ENCODE measurements around the gene NEDD1.

Gene NEDD1

DNA sequence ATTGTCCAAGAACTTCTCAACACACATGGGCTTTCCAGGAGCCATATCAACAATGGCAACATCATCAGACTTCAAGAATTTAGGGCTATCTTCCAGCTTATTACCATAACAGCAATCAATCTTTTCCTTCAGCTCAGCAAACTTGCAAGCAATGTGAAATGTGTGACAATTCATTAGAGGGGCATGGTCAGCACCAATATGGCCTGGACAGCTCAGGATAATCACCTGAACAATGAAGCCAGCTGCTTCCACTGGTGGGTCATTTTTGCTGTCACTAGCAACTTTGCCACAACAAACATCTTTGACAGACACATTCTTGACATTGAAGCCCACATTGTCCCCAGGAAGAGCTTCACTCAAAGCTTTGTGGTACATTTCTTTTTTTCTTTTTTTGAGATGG, 5.9 kb upstream of the NEDD1 start:
- DNase-seq (ENCODE audit: low read depth), result no peak

DNA sequence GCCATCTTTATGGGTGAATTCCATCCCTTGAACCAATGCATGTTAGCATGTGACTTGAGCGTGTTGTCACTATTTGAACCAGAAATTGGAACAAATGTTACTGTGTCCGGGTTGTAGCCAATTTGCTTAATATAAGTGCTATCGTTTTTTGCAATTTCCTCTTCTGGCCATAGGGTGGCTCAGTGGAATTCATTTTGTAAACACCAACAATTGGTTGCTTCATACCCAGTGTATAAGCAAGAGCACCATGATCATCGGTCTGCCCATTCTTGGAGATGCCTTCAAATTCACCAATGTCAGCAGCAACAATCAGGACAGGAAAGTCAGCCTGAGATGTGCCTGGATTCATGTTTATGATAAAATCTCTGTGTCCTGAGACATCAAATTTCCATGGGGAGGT, 5.0 kb upstream of the NEDD1 start:
- DNase-seq (ENCODE audit: low read depth), result no peak

DNA sequence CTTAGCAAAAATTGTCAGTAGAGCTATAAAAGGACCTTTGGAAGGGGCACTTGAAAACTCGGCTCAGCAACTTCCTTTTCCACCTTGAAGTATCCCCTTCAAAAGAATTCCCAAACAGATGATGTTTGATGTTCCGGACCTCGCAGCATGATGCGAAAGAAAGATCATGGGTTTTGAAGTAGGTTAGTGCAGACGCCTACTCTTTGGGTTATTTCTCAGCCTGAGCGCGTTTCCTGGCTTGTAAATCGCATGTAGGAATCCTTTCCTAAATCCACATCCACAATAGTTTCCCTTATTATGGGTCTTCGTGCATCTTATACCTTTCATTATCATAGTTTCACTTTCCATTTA, 584 bp upstream of the NEDD1 start:
- DNase-seq (ENCODE audit: low read depth), result no peak

DNA sequence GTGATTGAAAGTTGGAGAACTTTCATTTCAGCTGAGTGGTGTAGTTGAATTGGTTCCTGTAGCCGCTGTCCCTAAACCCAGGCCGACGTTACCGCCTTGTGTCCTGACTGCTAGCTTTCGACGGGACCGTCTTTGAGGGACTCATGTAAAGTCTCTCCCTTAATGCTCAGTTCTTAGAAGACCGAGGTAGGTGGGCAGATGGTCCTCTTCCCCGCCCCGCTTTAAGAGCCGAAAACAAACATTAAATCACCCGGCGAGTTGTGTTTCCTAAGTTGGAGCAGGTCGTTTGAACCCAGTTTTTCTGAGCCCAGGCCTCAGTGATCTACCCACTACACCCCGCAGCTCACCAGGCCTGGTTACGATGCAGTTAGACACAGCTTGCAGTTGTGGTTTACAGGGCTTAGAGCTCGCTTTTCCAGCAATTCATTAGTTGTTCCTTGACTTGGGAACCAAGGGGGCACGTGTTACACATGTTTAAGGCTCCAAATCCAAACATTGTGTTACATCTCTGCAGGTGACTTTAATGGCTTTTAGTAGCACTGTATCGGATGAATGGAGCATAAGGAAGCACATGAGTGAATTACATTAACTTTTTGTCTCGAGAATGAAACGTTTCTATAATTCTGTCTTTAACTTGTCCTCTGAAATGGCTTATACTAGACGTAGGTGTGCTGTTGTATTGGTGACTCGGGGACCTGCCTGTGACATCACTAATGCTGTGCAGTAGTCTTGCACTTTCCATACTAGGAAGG, 790 bp downstream of the NEDD1 start:
- DNase-seq (ENCODE audit: low read depth), result no peak

DNA sequence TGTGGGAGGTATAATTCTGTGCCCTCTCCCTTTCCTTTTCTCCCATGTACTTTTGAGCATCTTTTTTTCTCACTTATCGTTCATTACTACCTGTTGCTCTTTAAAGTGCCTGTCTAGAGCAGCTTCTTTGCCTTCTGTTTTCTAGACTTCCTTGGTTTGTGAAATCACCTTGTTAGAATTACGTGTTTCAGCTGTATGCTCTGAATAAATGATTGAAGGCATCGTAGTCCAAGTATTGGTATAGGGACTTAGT, 1.3 kb downstream of the NEDD1 start:
- DNase-seq (ENCODE audit: low read depth), result no peak

DNA sequence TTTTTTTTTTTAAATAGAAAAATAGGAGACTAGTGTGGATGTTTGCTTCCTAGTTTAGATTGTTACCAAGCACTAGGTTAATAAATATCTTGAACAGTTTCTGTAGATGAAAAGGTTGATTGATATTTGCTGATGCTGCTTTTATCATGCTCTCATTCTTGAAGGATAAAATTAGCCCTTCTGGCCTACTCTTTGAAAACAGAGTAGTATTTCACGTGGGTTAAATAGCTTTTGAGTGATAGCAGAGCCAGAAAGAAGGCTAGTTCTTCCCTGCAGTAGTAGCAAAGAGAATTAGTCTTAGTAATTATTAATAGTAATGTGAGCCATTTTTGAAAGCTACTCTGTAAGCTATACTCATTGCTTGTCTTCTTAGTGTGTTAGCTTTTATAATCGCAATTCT, 5.2 kb downstream of the NEDD1 start:
- no peak for DNase-seq (ENCODE audit: low read depth)

DNA sequence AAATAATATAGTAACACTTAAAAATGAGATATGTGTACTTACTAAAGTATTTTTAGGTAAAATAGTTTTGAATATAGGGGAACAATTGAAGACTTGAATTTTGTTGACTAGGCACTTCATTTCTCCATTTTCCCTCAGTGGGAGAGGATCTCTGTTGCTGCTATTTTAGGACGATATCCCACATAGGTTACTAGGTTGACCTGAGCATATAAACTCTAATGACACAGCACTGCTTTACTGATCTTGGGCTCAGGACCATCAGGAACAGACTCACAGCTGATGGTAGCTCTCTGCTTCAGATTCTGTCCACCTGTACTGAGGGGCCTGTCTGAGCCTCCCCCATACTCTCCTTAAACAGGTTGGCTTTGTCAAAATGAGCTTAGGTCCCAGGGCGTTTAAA, 5.9 kb downstream of the NEDD1 start:
- no peak for DNase-seq (ENCODE audit: low read depth)

DNA sequence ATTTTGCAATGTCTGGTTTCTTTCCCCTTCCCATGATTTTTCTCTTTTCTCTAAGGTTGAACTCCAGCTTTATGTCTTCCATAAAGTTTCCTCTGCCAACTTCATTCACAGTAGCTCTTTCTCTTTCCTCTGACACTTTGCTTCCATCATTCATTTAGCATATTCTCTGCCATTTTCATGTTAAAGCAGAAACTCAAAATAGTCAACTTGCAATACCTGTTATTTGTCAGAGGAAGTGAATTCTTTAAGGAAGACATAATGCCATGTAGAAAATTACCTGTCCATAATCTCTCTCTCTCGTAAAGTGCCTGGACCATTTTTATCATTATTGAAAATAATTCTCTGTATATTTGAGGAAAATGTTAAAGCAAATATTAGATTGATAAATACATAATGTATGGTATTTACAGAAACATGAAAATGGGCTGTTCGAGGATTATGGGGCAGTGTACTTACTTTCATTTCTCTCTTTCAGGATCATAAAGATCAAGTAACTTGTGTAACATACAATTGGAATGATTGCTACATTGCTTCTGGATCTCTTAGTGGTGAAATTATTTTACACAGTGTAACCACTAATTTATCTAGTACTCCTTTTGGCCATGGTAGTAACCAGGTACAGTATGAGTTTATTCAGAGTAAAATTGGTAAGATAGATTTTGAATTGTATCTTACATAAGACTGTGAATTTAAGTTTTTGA, 12.6 kb downstream of the NEDD1 start:
- no peak for DNase-seq (ENCODE audit: low read depth)

DNA sequence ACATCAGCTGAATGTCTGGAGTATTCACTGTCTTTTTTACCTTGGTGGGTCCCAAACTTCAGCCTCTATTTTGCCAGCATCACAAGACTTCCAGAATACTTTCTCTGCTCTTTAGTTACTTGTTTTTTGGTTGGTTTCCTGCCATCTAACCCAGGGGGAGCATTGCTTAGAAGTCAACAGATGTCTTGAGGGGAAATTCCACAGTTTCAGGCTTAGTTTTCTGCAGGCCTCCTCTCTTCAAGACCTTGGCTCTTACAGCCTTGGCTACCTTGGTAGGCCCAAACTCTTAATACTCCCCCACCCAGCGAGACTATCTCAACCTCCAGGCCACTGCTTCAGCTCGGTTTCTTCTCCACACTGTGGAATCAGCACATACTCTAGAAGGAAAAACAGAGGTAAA, 41.7 kb downstream of the NEDD1 start:
- DNase-seq (ENCODE audit: low read depth), result no peak

DNA sequence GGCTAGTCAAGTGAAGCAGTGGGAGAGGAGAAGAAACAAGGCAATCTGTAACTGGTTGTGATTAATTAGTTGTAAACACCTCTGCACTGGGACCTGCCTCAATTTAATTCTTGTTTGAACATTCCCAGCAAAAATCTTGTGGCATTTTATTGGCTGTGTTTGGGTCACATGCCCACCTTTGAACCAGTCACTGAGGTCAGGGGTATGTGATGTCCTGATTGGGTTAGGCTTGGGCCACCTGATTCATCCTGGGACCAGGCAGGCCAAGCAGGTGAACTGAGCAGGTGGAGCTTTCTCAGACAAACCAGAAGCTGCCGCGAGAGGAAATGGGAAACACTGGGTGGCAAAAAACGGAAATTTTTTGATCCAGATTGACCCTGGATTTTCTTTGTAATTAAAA, 72.5 kb downstream of the NEDD1 start:
- no peak for DNase-seq (ENCODE audit: low read depth)

DNA sequence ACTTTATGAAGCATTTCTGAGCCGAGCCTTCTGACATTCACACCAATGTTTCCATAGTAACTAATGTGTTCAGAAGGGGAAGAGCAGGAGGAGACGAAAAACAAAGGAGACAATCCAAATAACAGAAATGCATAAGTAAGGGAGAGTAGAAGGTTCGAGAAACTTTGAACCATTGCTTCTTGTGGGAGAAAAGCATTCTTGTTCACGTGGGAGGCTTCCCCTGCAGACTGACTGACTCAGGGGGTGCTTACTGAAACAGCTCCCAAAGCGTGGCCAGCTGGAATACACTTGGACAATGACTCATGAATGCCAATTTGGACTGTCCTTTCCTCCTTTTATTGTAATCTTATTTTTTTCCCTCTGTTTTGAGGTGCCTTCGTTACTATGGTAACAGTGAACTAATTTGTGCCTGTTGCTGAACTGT, 73.9 kb downstream of the NEDD1 start:
- no peak for DNase-seq (ENCODE audit: low read depth)

DNA sequence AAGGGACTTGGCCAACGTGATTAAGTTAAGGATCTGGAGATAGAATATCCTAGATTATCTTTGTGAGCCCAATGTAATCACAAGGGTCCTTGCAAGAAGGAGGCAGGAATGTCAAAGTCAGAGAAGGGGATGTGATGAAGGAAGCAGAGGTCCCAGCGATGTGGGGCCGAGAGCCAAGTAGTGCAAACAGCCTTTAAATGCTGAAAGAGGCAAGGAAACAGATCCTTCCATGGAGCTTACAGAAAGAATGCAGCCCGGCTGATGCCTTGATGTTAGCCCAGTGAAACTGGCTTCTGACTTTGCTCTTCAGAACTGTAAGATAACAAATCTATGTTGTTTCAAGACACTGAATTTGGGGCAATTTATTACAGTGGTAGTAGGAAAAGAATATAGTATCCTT, 74.9 kb downstream of the NEDD1 start:
- DNase-seq (ENCODE audit: low read depth), result no peak

DNA sequence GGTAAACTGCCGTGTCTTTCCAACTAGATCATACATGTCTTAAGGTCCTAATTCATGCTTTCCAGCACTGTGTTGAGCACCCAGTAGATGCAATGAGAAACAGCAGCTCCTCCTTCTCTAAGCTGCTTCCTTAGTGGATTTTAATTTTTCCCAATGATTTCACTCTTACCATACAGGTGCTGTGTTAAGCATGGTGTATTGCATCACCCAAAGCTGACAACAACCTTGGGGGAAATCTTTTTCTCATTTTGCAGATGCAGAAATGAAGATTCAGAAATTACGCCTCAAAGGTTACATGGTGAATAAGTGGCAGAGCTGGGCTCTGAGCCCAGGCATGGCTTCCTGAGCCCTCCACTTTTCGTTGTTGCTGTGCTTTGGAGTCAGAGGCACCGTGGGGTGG, 75.6 kb downstream of the NEDD1 start:
- DNase-seq (ENCODE audit: low read depth), result no peak

DNA sequence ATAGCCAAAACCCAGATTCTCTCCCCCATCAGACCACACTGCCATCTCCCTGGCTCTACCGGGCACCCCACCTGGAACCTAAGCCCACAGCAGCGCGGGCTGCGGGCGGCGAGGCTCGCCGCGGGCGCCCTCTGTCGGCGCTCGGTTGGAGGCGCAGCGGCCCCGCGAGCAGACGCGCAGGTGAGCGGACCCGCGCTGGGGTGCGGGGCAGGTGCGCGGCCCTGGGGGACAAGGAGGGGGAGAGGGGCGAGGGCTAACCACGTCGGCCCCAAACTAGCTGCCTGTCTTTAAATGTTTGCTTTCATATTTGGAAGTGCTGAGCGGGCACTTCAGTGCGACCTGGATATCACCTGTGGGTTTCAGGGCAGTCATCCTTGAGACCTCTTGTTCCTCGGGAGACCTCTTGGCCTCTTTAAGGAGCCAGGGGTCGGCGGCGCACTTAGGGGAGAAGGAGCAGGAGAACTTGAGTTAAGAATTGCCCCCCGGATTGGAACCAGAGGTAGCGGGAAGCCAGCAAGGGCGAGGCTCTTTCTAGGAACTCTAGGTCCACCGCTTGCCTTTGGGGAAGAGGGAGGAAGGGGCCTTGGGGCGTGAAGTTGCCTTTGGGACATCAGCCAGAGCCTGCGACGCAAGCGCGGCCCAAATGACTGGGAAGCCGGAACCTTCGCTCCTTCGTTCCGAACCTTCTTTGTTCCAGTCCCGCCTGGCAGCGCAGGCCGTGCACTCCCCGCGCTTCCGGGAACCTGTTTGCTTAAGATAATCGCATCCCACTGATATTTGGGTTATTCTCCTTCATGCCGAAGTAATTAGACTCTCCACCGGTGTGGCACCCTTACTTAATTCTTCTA, 78.7 kb downstream of the NEDD1 start:
- no peak for DNase-seq (ENCODE audit: low read depth)

DNA sequence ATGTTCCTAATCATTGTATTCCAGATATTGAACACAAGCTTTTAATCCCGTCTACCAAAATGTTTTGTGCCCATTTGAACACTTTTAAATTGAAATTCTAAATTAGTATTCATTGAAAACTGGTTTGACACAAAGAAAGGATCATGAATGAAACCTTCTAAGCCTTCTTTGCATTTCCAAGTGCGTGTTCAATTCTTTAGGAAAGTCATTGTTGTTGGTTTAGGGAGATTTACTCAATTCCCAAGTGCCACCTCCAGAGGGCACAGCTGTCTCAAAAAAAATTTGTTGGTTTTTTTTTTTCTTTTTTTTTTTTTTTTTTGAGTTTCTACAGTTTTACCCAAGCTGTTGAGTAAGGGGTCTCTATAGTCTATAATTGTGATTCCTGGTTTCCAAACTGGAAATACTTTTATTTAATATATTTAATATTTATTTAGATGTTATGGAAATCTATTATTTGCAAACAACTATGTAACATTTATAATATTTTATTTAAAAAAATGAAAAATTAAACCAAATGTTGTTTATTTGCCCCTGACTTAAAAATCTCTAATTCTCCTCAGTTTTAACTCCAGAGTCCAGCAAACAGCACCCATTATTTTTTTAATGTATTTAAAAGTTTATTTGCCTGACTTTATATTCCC, 79.9 kb downstream of the NEDD1 start:
- DNase-seq (ENCODE audit: low read depth), result no peak

DNA sequence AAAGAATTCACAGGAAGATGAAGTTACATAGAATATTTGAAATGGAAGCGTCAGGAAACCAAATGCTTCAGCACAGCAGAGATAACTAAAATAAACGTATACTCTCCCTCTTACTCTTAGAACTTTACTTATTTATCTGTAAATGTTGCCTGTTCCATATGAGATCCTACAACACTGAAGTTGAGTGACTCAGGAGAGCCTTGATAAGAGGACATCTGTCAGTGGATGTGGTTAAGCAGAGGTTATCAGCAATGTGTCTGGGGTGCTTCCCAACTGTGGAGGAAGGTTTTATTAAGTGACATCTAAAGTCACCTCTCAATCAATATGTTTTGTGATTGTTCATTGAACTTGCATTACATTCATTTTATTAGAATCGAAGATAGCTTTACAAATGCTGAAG, 81.9 kb downstream of the NEDD1 start:
- no peak for DNase-seq (ENCODE audit: low read depth)

DNA sequence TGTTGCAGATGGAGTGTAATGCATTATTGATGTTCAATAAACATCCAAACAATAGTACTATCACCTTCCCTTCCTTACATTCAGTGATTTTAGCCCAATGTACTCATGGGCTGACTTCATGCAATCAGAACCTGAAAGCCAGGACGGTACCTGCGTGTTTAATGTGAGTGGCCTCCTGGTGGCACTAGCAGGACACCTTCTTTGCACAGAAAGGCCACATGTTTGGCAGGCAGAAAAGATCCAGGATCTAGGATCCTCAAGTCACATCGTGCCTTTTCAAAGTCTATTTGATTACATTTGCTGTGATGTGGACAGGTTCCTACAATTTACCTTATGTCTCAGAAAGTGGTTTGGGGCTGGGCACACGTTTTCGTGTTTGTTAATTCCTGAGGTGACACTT, 82.9 kb downstream of the NEDD1 start:
- DNase-seq (ENCODE audit: low read depth), result no peak

DNA sequence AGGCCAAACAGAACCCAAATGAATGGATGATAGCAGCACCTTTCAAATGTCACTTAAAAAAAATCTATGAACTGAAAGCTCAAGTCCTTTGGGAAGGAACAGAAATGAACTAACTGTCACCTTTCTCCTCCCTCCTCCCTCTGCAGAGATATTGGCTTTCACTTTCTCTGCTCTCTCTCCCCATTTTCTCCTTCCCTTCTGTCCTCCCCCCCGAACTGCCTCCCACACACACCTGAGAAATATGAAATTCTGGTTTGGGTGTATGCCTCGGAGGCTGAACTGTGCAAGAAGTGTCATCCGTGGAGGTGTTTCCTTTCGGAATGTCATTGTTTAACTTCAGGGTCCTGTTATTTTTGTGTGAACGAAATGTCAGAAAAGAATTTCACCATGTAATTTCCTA, 87.8 kb downstream of the NEDD1 start:
- no peak for DNase-seq (ENCODE audit: low read depth)

DNA sequence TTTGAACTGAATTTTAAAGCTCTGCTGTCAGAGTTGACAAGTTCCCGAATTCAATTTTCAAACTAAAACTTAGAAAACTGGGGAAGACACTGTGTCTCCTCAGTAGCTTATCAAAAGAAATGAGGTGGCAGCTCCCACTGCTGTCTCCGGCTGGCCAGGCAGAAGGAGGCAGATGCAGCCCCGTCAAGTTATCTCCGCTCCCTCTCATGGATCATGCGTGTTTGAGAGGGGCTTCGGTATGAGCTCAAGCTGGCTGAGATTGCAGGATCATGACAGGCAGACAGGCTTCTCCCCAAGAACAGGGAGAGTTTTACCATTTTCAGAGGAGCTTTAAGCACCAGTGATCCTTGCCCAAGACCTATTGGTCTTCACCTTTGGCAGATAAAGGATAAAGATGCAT, 88.8 kb downstream of the NEDD1 start:
- DNase-seq (ENCODE audit: low read depth), result no peak

DNA sequence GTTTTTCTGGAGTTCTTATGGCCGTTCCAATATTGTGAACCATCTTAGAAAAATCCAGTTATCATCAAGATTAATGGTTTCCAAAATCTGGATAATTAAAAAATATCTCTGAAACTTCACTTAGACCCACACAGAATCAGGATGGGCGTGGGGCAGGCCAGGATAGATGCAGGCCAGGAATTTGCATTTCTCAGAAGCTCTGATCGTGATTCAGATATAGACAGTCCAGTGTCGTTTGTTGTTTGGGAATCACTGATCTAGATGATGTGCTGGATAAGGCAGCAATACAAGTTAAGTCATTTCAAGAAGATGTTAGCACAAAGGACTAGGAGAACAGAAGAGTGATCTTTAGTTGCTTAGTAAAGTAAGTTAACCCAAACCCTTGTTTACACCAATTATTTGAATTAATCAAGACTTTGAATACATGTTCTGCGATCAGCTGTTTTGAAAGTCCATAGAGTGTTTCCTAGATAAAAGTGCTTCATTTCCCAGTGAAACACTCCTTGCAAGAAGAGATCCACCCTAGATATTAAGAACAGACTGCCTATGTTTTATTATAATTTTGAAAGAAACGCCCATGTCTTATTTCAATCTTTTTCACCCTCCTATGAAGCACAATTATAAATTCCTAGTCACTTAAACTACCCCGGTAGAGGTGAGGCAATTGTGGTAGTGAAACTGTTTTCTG, 90.9 kb downstream of the NEDD1 start:
- no peak for DNase-seq (ENCODE audit: low read depth)

DNA sequence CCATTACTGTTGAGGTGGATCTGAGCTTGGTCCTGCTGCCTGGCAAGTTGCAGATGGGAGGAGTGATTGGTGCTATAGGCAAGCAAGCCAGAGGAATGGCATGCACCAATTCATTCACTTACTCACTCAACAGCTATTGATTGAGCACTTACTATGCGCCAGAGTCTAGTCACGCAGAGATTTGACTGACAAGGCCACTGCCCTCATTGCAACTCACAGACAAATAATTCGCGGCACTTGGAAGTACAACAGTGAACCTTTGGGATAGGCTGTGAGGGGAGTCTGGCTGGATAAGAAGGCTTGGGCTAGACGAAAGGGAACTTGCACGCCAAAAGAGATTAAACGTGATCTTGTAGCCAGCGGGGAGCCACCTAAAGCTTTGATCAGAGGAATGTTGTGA, 96.2 kb downstream of the NEDD1 start:
- DNase-seq (ENCODE audit: low read depth), result no peak
